MM.1S (cell line): ENCODE data around the gene SPOP.

Source experiments
- EZH2 ChIP-seq: fragments of 300-600 bp; sonication (generic); optimal IDR thresholded peaks from 2 replicates; pipeline ENCODE3; 2017; ENCODE audit warnings: low read depth, mild to moderate bottlenecking, antibody characterized with exemption, low read length, mixed read lengths
- TF ChIP-seq, protein P1 (sequence below): fragments of 300-600 bp; sonication (generic); IDR thresholded peaks from 2 replicates; pipeline ENCODE4 v1.5.1; 2016; ENCODE audit warnings: antibody characterized with exemption, low read length, mixed read lengths

DNA sequence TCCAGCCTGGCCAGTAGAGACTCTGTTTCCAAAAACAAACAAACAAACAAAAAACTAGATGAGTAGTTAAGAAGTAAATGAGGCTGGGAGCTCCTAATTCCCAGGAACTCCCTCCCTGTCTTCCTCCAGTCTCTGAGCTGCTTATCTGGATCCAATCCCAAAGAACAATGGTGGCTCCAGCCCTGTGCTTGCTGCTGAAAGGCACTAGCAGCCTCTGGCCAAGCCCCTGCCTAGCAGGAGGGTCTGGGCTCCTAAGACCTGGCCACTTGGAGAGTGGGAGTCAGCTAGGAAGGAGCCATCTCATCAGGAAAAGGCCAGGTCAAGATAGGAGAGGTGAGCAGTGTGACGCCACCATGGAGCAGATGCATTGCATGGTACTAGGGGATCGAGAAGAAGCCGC lies 44.2 kb upstream of the SPOP start:
- TF ChIP-seq EZH2, result no peak
- TF ChIP-seq, protein P1, sequence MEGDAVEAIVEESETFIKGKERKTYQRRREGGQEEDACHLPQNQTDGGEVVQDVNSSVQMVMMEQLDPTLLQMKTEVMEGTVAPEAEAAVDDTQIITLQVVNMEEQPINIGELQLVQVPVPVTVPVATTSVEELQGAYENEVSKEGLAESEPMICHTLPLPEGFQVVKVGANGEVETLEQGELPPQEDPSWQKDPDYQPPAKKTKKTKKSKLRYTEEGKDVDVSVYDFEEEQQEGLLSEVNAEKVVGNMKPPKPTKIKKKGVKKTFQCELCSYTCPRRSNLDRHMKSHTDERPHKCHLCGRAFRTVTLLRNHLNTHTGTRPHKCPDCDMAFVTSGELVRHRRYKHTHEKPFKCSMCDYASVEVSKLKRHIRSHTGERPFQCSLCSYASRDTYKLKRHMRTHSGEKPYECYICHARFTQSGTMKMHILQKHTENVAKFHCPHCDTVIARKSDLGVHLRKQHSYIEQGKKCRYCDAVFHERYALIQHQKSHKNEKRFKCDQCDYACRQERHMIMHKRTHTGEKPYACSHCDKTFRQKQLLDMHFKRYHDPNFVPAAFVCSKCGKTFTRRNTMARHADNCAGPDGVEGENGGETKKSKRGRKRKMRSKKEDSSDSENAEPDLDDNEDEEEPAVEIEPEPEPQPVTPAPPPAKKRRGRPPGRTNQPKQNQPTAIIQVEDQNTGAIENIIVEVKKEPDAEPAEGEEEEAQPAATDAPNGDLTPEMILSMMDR, result no peak
